HG02973 (cell line): ENCODE measurements around the gene C2CD3.

ENCODE experiments used
- ATAC-seq: cut with Tn5 transposase; IDR thresholded peaks from one replicate; pipeline ENCODE4 v1.9.1; 2021; ENCODE audit warnings: moderate library complexity; ENCODE audit not compliant: unreplicated experiment

The C2CD3 gene

DNA sequence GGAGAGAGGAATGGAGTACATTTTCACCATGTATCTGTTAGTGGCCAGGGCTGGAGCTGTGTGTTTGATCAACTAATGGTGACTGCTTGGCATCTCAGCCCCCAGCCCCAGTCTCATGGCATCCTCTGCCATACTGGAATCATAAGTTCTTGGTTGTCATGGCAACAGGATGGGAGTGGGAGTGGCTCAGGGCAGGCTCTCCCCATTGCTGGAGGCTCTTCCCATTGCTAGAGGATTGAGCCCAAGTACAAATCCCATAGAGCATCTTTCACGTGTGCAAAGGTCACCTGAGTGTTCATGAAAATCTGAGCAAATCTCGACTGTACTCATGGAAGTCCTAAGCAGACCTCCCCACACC, 205.1 kb downstream of the C2CD3 start:
- ATAC-seq: no peak

DNA sequence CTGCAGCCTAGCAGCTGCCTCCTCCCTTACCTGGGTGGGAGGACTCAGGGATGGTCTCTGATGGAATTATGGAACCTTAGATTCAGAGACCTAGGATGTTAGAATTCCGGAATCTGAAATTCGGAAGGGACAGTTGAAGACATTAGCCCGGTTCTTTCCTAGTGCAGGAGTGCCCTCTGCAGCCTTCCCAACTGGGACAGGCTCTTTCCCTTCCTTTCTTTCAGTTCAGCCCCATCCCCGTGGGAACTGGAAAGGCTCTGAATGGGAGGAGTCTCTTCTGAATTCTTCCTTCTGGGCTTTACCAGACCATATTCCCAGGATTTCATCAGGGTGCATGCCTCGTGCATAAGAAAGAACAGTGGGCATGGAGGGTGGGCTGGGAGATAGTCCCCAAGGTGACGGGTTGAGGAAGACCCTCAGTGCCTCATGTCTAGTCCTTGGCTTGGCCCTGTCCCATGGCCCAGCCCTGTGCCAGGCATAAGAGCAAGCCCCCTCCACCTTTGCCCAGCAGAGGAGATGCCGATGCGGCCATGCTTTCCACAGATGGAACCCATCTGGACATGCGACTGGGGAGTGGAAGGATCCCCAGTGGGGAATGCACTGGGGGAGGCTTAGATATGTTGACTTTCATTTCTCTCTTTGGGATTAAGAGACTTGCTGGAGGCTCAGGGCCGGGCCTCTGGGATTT, 205.6 kb downstream of the C2CD3 start:
- no peak for ATAC-seq

DNA sequence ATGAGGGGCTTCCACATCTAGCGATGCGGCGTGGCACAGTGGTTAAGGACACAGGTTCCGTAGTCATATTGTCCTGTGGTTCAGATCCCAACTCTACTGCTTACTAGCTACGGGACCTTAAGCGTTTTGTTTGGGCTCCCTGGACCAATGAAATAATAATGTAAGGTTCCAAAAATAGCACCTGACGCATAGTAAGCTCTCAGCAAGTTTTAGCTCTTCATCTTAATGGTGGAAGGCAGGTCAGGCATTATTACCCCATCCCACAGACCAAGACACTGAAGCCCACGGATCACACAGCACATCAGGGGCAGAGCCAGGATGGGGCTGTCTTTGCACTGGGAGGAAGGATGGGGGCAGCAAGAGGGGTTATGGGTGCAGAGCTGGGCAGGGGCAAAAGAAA, 206.9 kb downstream of the C2CD3 start:
- ATAC-seq: no peak
